CD4-positive, CD25-positive, alpha-beta regulatory T cell (primary cell): ENCODE results near the gene USP36. TPM values are rescaled to one million over a fixed set of nuclear protein-coding genes. Genes with fewer than 3 reads are reported as not detected.
"Not testable (repeated sequence)": the region's sequence is repeated elsewhere in the genome, so short reads cannot be mapped to it uniquely, and the experiment has no call there.

Source experiments
- ATAC-seq, 2 donors: fragments of 150-1000 bp; cut with Tn5 transposase; one replicate each; pipeline ENCODE4 v1.10.0; 2021; ENCODE audit warnings: low read depth in 2 of 2, moderate number of reproducible peaks in 2 of 2, moderate library complexity in 1 of 2
- DNase-seq, 3 donors: peaks; one replicate each; pipeline versions ENCODE4 v3.0.0 to v3.0.0-alpha.2; 2012 to 2022; ENCODE audit warnings: mixed read lengths in 1 of 3
- H3K27ac ChIP-seq: one replicate; pipeline ENCODE4 v1.7.0; 2013; ENCODE audit warnings: mild to moderate bottlenecking, low read length; ENCODE audit not compliant: insufficient read depth, poor library complexity, severe bottlenecking
- H3K27me3 ChIP-seq: one replicate; pipeline ENCODE4 v1.7.0; 2013; ENCODE audit warnings: low read length; ENCODE audit not compliant: control insufficient read depth, insufficient read depth
- H3K36me3 ChIP-seq: one replicate; pipeline ENCODE4 v1.7.0; 2013; ENCODE audit warnings: mild to moderate bottlenecking, low read length, moderate library complexity; ENCODE audit not compliant: control insufficient read depth, insufficient read depth
- H3K4me1 ChIP-seq: 2 replicates; pipeline ENCODE4 v1.7.0; 2013; ENCODE audit warnings: mild to moderate bottlenecking, low read length; ENCODE audit not compliant: insufficient read depth, control insufficient read depth, poor library complexity, severe bottlenecking
- H3K4me3 ChIP-seq: one replicate; pipeline ENCODE4 v1.7.0; 2013; ENCODE audit warnings: low read depth, mild to moderate bottlenecking, low read length, moderate library complexity
- H3K9me3 ChIP-seq, 2 experiments: 1 replicate in 1 of 2; 2 replicates in 1 of 2; pipeline ENCODE4 v1.7.0; 2013; ENCODE audit warnings: low read length in 2 of 2, mild to moderate bottlenecking in 1 of 2, moderate library complexity in 1 of 2; ENCODE audit not compliant: control insufficient read depth in 2 of 2
- H3K27ac Mint-ChIP-seq, 3 donors: one replicate each; pipeline ENCODE4 v1.8.0; 2020 to 2022; ENCODE audit warnings: mild to moderate bottlenecking in 3 of 3, mixed read lengths in 3 of 3, moderate library complexity in 2 of 3
- H3K27me3 Mint-ChIP-seq: one replicate; pipeline ENCODE4 v1.8.0; 2022; ENCODE audit warnings: mild to moderate bottlenecking, mixed read lengths
- H3K36me3 Mint-ChIP-seq: one replicate; pipeline ENCODE4 v1.8.0; 2020; ENCODE audit warnings: mixed read lengths
- H3K4me1 Mint-ChIP-seq, 4 donors: one replicate each; pipeline ENCODE4 v1.8.0; 2020 to 2022; ENCODE audit warnings: mixed read lengths in 4 of 4, mild to moderate bottlenecking in 1 of 4
- H3K4me3 Mint-ChIP-seq, 4 donors: one replicate each; pipeline ENCODE4 v1.8.0; 2020 to 2022; ENCODE audit warnings: mild to moderate bottlenecking in 4 of 4, mixed read lengths in 4 of 4, moderate library complexity in 3 of 4
- H3K9me3 Mint-ChIP-seq, 7 donors: one replicate each; pipeline ENCODE4 v1.8.0; 2020 to 2022; ENCODE audit warnings: mixed read lengths in 7 of 7, mild to moderate bottlenecking in 3 of 7, moderate library complexity in 2 of 7
- polyA plus RNA-seq, 4 donors: library from polyadenylated mRNA; unstranded; fragments of 300-500 nt; fragmentation: Illumina TruSeq; gene quantifications; one replicate each; pipeline ENCODE4 v1.2.3, GENCODE V29; 2021
- total RNA-seq: library from RNA; stranded (reverse); gene quantifications from one replicate; pipeline ENCODE4 v1.2.3, GENCODE V29; 2022

The USP36 gene
- total and polyA plus RNA-seq, 5 donors from 2014 or later: 19.6 to 407 (median 21.3) TPM

- no peaks in the 10 kb centered on the region for H3K9me3 ChIP-seq
- Mint-ChIP-seq H3K4me3 (peak overlapping the region; percentile 90 to 98 (median 92)), H3K36me3 (peaks cover 10% of the 10 kb centered on the region), H3K27ac (peak overlapping the region; percentile 96 to 100 (median 97)), H3K4me1 (peaks cover 6 to 59% (median 31%) of the 10 kb centered on the region in 4 donors), H3K27me3 (peaks cover 5% of the 10 kb centered on the region), H3K9me3 (no peaks in the 10 kb centered on the region)
- ATAC-seq (peak; percentile 61), DNase-seq (peak; percentile 52 to 93 (median 85))
- peaks cover 67% of the 10 kb centered on the region for H3K4me1 ChIP-seq
- no peaks in the 10 kb centered on the region for H3K36me3 ChIP-seq
- peak overlapping the region; percentile 99 for H3K4me3 ChIP-seq
- no peaks in the 10 kb centered on the region for H3K27me3 ChIP-seq
- peak overlapping the region; percentile 92 for H3K27ac ChIP-seq
Observed at GRCh38 chr17:78779850-78780249, 60.8 kb downstream of the USP36 start.

GRCh38 chr17:78779286-78779651 is 61.3 kb downstream of the USP36 start:
- Mint-ChIP-seq H3K4me1 (peaks cover 6 to 61% (median 33%) of the 10 kb centered on the region in 4 donors), H3K27ac (peak overlapping the region; percentile 96 to 100 (median 97)), H3K4me3 (peak overlapping the region; percentile 90 to 98 (median 92)), H3K36me3 (peaks cover 15% of the 10 kb centered on the region)
- Histone ChIP-seq H3K4me1 (peaks cover 71% of the 10 kb centered on the region), H3K4me3 (peak overlapping the region; percentile 99), H3K27ac (peak overlapping the region; percentile 92)
- H3K27me3 Mint-ChIP-seq, H3K9me3 Mint-ChIP-seq, H3K27me3 ChIP-seq, H3K9me3 ChIP-seq, DNase-seq, H3K36me3 ChIP-seq, ATAC-seq: not testable (repeated sequence)

DNA sequence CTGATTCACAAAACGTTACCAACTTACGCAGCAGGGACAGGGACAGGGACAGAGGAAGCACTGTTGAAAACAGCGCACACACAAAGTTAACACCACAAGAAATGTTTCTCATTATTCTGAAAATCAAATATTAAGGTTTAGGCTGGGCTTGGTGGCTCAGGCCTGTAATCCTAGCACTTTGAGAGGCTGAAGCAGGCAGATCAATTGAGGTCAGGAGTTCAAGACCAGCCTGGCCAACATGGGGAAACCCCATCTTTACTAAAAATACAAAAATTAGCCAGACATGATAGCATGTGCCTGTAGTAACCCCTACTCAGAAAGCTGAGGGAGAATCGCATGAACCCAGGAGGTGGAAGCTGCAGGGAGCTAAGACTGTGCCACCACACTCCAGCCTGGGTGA is 62.7 kb downstream of the USP36 start:
- Histone ChIP-seq H3K27me3 (no peaks in the 10 kb centered on the region), H3K27ac (peak overlapping the region; percentile 92), H3K4me3 (peak overlapping the region; percentile 43), H3K9me3 (no peaks in the 10 kb centered on the region), H3K4me1 (peaks cover 78% of the 10 kb centered on the region), H3K36me3 (no peaks in the 10 kb centered on the region)
- Mint-ChIP-seq H3K9me3 (no peaks in the 10 kb centered on the region), H3K36me3 (peaks cover 15% of the 10 kb centered on the region), H3K27me3 (peaks cover 5% of the 10 kb centered on the region), H3K27ac (peak overlapping the region; percentile 89 to 96 (median 96)), H3K4me3 (peak overlapping the region; percentile 83 to 90 (median 88)), H3K4me1 (peaks cover 11 to 63% (median 33%) of the 10 kb centered on the region in 4 donors)
- DNase-seq (no peak), ATAC-seq (no peak)

- DNase-seq (peak; percentile 41 to 82 (median 53)), ATAC-seq (peak; percentile 41 to 45)
- Mint-ChIP-seq H3K4me1 (peaks cover 20 to 85% (median 48%) of the 10 kb centered on the region in 4 donors), H3K4me3 (peak overlapping the region; percentile 90 to 93 (median 92)), H3K27ac (peak overlapping the region; percentile 96 to 99 (median 97)), H3K36me3 (peaks cover 28% of the 10 kb centered on the region), H3K9me3 (no peaks in the 10 kb centered on the region), H3K27me3 (peaks cover 4% of the 10 kb centered on the region)
- Histone ChIP-seq H3K27me3 (no peaks in the 10 kb centered on the region), H3K4me3 (peak overlapping the region; percentile 95), H3K36me3 (peaks cover 3% of the 10 kb centered on the region), H3K27ac (peak overlapping the region; percentile 92), H3K9me3 (no peaks in the 10 kb centered on the region), H3K4me1 (peaks cover 98% of the 10 kb centered on the region)
Observed at GRCh38 chr17:78774956-78775571, 65.5 kb downstream of the USP36 start.

DNA sequence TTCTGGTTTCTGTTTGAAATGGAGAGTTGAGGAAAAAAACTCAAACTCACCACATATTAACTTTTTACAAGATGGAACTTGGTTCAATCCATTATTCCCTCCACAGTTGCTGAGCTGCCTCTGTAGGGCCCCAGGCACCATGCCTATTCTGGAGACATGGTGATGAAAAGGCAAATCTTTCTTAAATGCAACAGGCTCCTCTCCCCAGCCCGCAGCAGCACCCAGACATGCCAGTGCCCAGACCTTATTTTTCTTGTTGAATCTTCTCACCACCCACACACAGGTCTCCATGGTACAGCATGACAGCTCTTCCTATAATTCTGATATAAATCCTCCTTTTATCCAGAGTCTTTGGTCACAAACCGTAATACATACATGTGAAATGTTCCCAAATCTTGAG is 66.2 kb downstream of the USP36 start:
- ATAC-seq (peak in 1 of 2 donors; percentile 14), DNase-seq (peak in 1 of 3 donors; percentile 36)
- peaks cover 20 to 81% (median 42%) of the 10 kb centered on the region in 4 donors for H3K4me1 Mint-ChIP-seq
- no peaks in the 10 kb centered on the region for H3K27me3 Mint-ChIP-seq
- H3K27ac Mint-ChIP-seq: peak overlapping the region; percentile 96 to 99 (median 97)
- Histone ChIP-seq H3K27me3 (no peaks in the 10 kb centered on the region), H3K36me3 (peaks cover 4% of the 10 kb centered on the region), H3K4me1 (peaks cover 98% of the 10 kb centered on the region), H3K27ac (peak overlapping the region; percentile 92), H3K4me3 (peak overlapping the region; percentile 95), H3K9me3 (no peaks in the 10 kb centered on the region)
- H3K36me3 Mint-ChIP-seq: peaks cover 25% of the 10 kb centered on the region
- H3K4me3 Mint-ChIP-seq: peak overlapping the region; percentile 90 to 93 (median 92)
- no peaks in the 10 kb centered on the region for H3K9me3 Mint-ChIP-seq

DNA sequence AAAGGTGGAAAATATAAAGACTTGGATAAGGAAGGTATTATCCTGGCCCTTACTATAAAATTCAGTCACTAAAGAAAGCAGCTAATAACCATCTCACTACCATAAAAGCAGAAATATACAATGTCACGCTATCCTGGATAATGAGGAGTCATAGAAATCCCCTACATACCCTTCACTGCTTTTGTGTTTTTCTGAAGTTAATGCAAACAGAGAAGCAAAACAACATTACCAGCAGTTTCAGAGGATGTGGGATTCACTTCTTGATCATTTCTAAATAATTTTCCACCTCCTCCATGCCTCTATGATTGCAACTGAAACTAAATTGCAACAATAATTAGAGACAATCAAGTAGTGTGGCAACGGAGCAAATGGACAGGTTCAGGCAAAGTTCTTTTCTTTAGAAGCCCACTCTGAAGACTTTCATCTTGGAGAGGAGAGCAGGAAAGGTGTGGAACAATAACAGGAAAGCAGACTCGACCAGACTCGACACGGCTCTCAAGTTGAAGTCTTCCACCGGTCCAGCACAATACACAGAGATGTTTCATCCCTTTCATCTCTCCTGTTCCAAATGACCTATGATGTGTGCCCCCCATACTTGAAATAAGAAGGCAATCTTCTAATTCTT is 68.7 kb downstream of the USP36 start:
- Histone ChIP-seq H3K36me3 (peaks cover 8% of the 10 kb centered on the region), H3K4me3 (peak overlapping the region; percentile 79), H3K27ac (peak overlapping the region; percentile 92), H3K27me3 (no peaks in the 10 kb centered on the region), H3K4me1 (peaks cover 98% of the 10 kb centered on the region), H3K9me3 (no peaks in the 10 kb centered on the region)
- Mint-ChIP-seq H3K9me3 (no peaks in the 10 kb centered on the region), H3K4me3 (peak overlapping the region; percentile 83 to 92 (median 86)), H3K27ac (peak overlapping the region; percentile 94 to 99 (median 96)), H3K27me3 (no peaks in the 10 kb centered on the region), H3K36me3 (peaks cover 22% of the 10 kb centered on the region), H3K4me1 (peaks cover 20 to 64% (median 35%) of the 10 kb centered on the region in 4 donors)
- DNase-seq (peak in 1 of 3 donors; percentile 65), ATAC-seq (peak in 1 of 2 donors; percentile 6)

DNA sequence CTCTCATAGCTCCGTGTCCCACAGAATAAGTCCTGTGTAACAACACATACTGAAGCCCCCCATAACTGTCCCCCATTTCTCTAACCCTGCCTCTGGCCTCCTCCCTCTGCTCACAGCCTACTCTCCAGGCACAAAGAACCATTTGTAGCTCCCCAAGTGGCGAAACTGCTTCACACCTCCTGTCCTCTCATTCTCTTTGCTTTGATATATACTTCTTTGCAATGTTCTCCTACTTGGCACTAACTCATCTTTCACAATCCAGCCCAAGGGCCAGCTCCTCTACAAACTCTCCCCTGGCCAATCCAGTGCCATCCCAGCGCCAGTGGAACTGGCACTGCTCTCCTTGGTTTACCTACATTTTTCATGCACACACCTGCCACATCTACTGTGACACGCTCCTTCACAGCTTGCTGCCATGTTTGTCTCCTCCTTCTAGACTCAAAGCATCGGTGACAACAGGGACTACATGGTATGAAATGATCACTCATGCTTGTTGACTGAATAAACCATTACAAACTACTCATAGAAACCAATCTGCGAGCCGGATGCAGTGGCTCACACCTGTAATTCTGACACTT is 71.3 kb downstream of the USP36 start:
- Mint-ChIP-seq H3K27me3 (no peaks in the 10 kb centered on the region), H3K27ac (no peak overlapping the region), H3K4me3 (no peak overlapping the region), H3K4me1 (peaks cover 22 to 47% (median 30%) of the 10 kb centered on the region in 4 donors), H3K9me3 (no peaks in the 10 kb centered on the region), H3K36me3 (peaks cover 18% of the 10 kb centered on the region)
- ATAC-seq (peak in 1 of 2 donors; percentile 30), DNase-seq (peak in 1 of 3 donors; percentile 56)
- Histone ChIP-seq H3K4me1 (peaks cover 100% of the 10 kb centered on the region), H3K9me3 (no peaks in the 10 kb centered on the region), H3K27me3 (no peaks in the 10 kb centered on the region), H3K36me3 (peaks cover 8% of the 10 kb centered on the region), H3K4me3 (peak overlapping the region; percentile 19), H3K27ac (peak overlapping the region; percentile 9)
